Erythroblast (primary cell): Measurements from ENCODE around the gene UPF1.
"Not testable (repeated sequence)": the region's sequence is repeated elsewhere in the genome, so short reads cannot be mapped to it uniquely, and the experiment has no call there.

ENCODE experiments used
- DNase-seq, 2 experiments: peaks; one replicate each; lab custom pipeline; 2025; lab: John Stamatoyannopoulos, UW
- GATA1 ChIP-seq: IDR thresholded peaks from 2 replicates; pipeline ENCODE4 v1.6.1; 2011; ENCODE audit warnings: low read depth, mild to moderate bottlenecking, control low read depth, low read length, moderate library complexity
- POLR2A ChIP-seq: IDR thresholded peaks from 2 replicates; pipeline ENCODE4 v1.6.1; 2011; ENCODE audit warnings: mild to moderate bottlenecking, low read length

UPF1 gene

GRCh38 chr19:18894254-18895037, 62.7 kb downstream of the UPF1 start:
- peak in 1 of 2 experiments; percentile 19 for DNase-seq
- TF ChIP-seq GATA1 = no peak
- no peak for TF ChIP-seq POLR2A

GRCh38 chr19:18895038-18895823, 63.5 kb downstream of the UPF1 start:
- TF ChIP-seq POLR2A = no peak
- TF ChIP-seq GATA1 = no peak
- peak in 1 of 2 experiments; percentile 55 for DNase-seq

GRCh38 chr19:18895824-18896341, 64.1 kb downstream of the UPF1 start, which contains the start of gene CERS1:
TSS of gene CERS1 (minus strand) at chr19:18896158. CDS start at chr19:18896072, 86 bp downstream.
- no peak for TF ChIP-seq GATA1
- TF ChIP-seq POLR2A = no peak
- peak in 1 of 2 experiments; percentile 34 for DNase-seq

GRCh38 chr19:18896421-18896841, 64.7 kb downstream of the UPF1 start:
- TF ChIP-seq POLR2A (no peak), GATA1 (no peak)
- DNase-seq = no peak

- TF ChIP-seq GATA1 (no peak), POLR2A (no peak)
- no peak for DNase-seq
These were observed 65.6 kb downstream of the UPF1 start for GRCh38 chr19:18897094-18898029.

GRCh38 chr19:18898081-18898606, 66.4 kb downstream of the UPF1 start:
- DNase-seq = peak; percentile 61 to 67
- TF ChIP-seq GATA1 (no peak), POLR2A (no peak)

GRCh38 chr19:18898607-18899408, 67.0 kb downstream of the UPF1 start:
- no peak for DNase-seq
- no peak for TF ChIP-seq POLR2A
- no peak for TF ChIP-seq GATA1

GRCh38 chr19:18899624-18900560, 68.1 kb downstream of the UPF1 start:
- TF ChIP-seq GATA1 (no peak), POLR2A (no peak)
- no peak for DNase-seq

GRCh38 chr19:18900700-18901481, 69.1 kb downstream of the UPF1 start:
- no peak for TF ChIP-seq POLR2A
- DNase-seq = no peak

GRCh38 chr19:18901491-18901890, 69.7 kb downstream of the UPF1 start:
- DNase-seq = no peak
- TF ChIP-seq POLR2A = no peak
- no peak for TF ChIP-seq GATA1

GRCh38 chr19:18902519-18902918, 70.8 kb downstream of the UPF1 start:
- DNase-seq = not testable (repeated sequence)
